HL-60 (cell line): ENCODE measurements around the gene ARSA.

Experiments
- POLR2AphosphoS5 ChIP-seq: IDR thresholded peaks from 2 replicates; pipeline ENCODE4 v1.6.1; 2012; ENCODE audit warnings: low read depth
- TF ChIP-seq, protein P1 (sequence below): IDR thresholded peaks from one replicate; pipeline ENCODE4 v1.5.1; 2011; ENCODE audit warnings: low read length, control low read depth, inconsistent platforms; ENCODE audit not compliant: insufficient read depth

DNA sequence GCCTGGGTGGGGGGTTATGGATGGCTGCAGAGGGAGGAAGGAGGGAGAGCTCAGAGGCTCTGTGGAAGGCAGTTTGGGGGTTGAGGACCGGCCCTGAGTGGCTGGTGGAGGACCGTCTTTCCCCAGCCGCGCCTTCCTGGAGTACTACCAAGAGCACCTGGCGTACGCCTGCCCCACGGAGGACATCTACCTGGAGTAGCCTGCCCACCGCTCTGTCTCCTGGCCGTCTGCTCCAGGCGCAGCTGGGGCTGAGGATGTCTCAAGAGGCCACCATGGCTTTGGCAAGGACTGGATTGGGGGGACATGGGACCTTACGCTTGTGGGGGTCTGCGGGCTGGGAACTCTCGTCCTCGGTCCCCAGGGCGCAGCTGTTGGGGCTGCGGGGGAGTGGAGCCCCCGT is 17.4 kb downstream of the ARSA start:
- TF ChIP-seq, protein P1, sequence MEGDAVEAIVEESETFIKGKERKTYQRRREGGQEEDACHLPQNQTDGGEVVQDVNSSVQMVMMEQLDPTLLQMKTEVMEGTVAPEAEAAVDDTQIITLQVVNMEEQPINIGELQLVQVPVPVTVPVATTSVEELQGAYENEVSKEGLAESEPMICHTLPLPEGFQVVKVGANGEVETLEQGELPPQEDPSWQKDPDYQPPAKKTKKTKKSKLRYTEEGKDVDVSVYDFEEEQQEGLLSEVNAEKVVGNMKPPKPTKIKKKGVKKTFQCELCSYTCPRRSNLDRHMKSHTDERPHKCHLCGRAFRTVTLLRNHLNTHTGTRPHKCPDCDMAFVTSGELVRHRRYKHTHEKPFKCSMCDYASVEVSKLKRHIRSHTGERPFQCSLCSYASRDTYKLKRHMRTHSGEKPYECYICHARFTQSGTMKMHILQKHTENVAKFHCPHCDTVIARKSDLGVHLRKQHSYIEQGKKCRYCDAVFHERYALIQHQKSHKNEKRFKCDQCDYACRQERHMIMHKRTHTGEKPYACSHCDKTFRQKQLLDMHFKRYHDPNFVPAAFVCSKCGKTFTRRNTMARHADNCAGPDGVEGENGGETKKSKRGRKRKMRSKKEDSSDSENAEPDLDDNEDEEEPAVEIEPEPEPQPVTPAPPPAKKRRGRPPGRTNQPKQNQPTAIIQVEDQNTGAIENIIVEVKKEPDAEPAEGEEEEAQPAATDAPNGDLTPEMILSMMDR: no peak
- TF ChIP-seq POLR2AphosphoS5: no peak
